Stimulated activated CD4-positive, alpha-beta T cell treated with anti-CD3 and anti-CD28 coated beads, Interleukin-1b, Interleukin-23, amount 100 ng/mL, for 4 hours (primary cell): ENCODE data around the gene PFDN2.
"Not testable (repeated sequence)": the region's sequence is repeated elsewhere in the genome, so short reads cannot be mapped to it uniquely, and the experiment has no call there.

Source experiments
- DNase-seq, 2 donors: peaks; one replicate each; pipeline ENCODE4 v3.0.0-alpha.2; 2020; ENCODE audit warnings: low read depth in 2 of 2

Gene PFDN2

DNA sequence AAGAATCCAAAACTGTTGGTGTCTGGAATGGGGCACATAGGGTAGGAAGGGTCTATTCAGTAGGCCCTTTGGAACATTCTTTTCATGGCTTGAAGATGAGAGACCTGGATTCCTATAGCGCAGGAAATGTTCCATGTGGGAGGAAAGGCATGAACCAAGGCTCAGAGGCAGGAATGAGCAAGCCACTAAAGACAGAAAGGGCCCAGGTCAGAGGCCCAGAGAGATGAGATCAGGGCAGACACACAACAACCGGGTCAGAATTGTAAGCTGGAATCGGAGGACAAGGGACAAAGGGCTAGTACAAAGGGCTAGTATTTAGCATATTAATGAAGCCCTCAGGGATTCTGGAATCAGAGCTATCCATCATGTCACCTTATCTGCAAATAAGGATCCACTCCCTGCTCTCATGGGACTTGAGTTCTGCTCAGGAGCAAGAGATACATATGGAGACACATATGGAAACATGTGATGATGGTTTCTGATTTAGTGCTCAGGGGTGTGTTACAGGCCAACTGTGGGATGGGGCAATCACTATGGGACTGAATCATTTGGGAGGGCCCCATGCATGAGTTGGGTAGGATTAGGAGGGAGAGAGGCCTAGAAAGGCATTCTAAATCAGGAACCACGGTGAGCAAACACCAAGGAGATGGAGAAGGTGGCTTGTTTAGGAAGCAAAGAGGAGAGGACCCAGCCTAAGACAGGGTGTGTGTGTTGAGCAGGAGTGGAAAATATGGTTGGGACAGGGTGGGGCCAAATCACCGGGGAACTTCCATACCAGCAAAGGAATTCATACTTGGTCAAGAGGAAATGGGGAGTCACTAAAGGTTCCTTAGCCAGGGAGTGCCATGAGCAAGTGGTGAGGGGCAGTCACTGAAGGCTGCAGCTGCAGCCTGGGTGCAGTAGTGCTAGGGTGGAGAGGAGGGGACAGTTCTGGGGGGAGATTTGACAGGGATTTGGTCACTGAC, 37.1 kb downstream of the PFDN2 start:
- DNase-seq, result no peak

DNA sequence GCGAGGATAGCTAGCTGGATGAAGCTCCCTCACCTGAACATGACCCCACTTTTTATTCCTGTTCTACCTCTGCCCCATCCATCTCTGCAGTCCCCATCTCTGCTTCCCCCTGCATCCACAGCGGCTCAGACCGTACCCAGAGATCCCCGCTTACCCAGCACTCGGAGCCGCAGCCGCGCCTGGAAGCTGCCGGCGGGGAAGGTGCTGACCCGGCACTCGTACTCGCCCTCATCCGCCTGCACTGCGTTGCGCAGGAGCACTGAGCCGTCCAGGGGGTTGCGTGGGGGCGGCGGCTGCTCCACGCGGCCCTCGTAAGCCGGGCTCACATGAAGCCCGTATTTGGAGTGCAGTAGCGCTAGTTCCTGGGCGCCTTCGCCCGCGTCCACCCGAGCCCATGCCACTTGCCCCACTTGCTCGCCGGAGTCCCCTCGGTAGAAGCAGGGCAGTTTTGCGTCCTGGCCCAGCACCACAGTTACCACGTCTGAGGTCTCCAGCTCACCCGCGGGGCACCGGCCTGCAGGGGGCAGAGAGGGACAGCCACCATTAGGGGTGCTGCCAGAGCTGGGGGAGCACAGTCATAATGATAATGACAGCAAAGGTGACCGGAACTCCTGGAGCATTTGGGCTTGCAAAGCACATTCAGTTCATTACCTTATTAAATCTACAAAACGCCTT, 38.3 kb downstream of the PFDN2 start:
- DNase-seq, result no peak

DNA sequence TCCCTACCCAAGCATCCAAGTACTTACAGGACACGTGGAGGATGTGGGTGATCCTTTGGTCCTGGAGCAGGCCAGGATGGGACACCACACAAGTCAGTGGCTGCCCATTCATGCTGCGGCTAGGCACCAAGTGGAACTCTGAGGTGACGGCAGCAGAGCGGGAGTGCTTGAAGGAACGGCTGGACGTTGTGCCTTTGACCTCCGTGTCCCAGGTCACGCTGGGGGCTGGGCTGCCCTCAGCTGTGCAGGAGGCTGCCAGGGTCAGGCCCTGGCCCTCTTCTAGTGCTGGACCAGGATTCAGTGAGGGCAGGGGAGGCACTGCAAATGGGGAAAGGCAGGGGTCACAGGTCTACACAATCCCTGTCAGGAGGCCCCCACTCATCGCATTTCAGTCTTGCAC, 40.4 kb downstream of the PFDN2 start:
- no peak for DNase-seq

DNA sequence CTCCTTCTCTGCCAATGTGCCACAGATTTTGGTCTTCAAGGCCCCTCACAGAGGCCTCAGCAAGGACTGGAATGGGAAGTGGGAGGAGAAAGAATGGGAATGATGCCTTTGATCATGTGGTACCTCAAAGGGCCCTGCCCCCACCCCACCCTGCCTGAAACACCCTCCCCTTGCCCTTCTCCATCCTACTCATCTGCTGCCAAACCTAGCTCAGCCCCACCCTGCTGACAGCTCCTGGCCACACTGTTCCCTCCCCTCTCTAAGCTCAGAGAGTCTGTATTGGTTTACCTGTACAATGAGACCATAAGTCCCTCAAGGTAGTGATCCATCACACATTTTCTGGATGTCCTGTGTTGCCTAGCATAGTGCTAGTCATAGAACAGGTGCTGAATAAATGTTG, 41.4 kb downstream of the PFDN2 start:
- no peak for DNase-seq

DNA sequence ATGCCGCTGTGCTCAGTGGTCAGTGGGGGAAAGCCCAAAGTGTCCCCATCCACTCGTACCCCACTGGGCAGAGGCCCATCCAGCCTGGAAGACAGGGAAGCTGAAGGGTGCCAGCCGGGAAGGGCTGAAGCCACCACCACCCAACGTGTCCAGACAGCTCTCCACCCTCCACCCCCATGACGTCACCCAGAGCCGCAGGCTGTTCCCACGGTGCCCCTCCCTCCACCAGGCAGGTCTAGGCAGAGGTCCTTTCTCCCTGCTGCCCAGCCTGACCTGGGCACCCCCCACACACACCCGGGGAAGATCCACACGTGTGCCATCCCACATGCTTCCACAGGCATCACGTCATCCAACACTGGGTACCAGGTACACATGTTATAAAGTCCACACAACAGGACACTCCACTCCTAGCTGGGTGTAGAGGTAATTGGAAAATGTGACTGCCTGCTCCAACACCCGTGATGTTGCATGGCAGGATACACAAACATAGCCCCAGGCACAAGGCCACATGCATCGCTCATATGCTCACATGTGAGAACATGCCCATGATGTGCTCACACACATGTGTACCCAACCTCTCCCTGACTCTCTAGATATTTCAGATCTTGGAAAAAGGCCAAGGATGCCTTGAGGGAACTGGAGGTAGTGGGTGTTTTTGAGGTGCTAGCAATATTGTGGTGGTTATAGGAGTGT, 43.0 kb downstream of the PFDN2 start:
- no peak for DNase-seq

DNA sequence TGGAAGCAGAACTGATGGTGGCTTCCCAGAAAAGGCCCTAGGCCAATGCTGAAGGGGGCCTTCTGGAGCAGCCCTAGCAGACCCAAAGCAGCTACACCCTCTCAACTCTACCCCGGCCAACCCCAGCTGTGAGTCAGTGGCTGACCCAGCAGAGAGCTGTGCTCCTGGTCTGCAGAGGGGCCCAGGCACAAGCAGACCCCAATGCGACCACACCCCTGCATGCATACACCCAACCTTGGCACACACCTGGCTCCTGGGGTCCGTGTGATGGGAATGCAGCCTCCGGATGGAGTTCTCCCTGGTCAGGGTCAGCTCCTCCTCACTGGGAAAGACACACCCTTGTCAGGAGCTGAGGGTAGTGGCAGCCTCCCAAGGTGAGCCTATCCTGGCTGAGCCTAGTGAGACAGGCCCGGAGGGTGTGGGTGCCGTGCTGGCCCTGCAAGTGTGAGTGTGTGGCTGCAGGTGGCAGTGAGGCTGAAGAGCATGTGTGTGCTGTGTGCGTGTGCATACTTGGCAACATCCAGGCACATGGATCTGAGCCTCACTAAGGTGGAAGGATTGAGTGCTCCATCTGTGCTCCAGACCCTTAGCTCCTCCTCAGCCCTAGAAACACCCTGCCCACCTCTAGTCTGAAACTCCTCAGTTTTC, 44.2 kb downstream of the PFDN2 start:
- DNase-seq, result no peak

DNA sequence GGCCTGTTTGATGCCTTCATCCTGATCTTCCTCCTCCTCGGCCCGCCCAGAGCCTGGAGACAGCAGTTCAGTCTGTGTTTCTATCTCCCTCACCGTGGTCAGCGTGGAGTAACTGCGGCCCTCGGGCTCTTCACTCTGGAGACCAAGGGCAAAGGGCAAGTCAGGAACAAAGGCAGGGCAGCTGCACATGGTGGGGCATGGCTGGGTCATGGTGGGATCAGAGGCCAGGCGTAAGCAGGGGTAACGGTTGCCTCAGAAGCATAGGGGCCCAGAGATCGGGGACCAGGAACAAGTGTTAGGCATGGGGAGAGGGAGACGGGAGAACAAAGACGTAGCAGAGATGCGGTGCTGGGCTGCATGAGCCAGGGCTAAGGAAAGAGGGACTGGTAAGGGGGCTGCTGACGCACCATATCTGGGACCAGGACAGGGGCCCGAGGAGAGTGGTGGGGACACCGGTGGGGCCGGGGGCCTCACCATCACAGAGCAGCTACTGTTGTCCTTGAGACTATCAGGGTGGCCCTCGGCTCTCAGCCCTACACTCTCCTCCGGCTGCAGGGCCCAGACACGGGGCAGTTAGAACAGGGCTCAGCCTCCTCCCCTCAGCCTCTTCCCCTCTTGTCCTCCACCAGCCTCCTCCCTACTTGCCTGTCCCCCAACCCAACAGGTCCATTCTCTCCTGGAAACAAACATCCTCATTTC, 44.9 kb downstream of the PFDN2 start:
- no peak for DNase-seq

DNA sequence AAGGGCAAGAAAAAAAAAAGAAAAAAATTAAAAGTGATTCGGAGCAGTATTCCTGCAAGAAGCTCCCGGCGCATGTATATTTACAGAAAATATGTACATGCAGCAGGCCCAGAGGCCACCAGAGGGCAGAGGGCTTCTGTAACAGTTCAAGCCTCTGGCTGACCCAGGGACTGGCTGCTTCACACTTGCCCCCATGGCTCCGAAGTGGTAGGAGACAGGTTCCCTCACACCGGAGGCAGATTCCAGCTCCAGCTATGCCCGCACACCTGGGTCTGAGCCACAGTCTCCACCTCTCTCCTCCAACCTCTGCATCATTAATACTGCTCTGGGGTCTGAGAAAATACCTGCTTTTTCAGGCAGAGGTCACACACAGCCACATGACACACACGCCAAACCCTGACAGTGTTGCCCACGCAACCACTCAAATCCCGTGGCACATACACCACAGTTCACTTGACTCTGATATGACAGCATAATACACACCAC, 45.9 kb downstream of the PFDN2 start:
- peak in 1 of 2 donors; percentile 21 for DNase-seq

DNA sequence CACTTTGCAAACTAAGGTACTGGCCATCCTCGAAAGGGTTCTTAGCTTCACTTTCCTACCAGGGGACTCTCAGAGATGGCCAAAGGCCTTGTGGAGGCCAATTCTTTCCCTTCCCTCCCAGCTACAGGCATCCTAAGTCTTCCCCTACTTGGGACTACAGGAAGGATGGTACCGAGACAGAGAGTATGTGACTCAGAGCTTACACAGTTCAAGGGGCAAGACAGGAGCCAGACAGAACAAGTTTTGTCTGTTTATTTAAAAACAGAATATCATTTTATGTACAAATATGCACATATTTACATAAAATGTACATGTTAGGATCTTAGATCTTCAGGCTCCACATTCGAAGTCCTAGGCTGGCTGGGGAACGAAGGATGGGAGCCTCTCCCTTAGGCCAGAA, 47.1 kb downstream of the PFDN2 start:
- no peak for DNase-seq

DNA sequence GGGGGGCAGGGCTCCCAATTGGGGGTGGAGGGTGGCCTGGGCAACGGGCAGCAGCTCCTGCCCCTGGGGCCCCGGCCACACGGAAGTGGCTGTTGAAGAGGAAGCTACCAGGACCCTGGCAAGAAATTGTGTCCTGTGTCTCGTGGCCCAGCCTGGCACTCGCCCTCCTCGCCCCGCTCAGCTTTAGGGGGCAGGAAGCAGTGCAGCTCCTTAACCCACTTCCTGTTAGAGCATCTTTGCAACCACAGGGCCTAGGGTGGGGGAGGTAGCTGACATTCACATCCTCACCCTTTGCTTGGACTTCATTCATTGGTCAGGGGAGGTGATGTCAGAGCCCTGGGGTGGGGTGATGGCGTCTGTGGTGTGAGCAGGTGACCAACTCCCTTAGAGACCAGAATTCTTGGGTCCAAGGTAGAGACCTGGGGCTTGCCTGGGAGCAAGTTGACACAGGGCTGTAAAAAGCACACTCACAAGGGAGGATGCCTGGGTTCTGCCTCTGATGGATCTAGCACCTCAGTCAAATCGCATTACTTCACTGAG, 48.0 kb downstream of the PFDN2 start, which contains the start of gene ARHGAP30:
Gene ARHGAP30, minus strand, starts transcription at position 161 of the 540 bp plus-strand sequence. CDS start 267 bp downstream, outside the sequence.
- DNase-seq, result peak; percentile 50 to 58

DNA sequence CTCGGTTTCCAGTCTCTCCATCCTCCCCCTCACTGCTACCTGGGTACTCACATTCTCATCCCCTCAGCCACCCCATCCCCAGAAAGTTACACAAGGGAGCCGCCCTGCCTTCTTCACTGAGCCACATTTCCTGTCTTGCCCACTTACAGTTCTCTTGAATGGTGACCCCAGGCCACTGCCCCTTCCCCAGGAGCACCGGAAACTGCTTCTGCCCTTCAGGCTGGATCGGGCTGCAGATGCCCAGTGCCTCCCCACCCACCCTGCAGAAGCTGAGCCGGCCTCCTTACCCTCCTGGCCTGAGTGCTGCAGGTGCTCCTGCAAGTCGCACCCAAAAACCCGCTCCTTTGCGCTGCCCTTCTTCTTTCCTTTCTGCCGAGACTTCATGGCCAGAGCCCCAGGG, 48.6 kb downstream of the PFDN2 start:
- DNase-seq, result peak in 1 of 2 donors; percentile 11

DNA sequence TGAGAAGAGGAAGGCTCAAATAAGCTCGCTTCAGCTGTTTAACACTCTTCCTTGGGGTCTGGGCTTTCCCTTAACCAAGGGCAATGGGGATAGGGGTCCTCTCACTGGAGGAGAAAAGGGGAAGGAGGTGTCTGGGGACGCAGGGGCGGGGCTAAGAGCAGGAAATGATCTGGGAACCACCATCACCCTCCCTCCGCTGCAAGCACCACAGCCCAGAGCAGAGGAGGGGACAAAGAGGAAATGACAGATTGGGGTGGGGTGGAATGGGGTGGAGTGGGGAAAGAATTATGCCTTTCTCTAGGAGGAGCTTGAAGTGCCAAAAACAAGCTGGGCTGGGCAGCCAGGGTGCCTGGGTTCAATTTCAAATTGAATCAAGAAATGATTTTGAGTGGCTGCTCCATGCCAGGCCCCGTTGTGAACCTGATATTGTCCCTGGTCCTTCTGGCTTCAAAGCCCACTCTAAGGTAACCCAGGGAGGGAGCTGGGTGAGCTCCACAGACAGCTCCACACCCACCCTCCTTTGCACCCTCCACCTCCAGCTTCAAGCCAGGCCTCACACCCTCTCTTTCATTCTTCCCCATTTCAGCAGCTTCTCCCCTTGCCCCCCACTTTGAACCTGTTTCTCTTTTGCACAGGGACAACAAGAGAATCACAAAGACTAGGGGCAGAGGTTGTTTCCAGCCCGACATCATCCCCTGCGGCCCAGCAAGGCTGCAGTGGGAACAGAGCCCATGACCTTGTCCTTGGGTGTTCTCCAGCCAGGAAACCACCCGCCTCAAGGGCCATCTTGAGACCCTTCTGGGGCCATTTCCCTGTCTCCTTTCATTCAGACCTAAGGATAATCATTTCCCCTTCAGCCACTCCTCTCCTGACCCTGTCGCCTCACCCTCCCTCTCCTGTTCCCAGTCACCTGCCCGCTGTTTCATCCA, 49.3 kb downstream of the PFDN2 start:
- DNase-seq, result peak; percentile 60 to 61

DNA sequence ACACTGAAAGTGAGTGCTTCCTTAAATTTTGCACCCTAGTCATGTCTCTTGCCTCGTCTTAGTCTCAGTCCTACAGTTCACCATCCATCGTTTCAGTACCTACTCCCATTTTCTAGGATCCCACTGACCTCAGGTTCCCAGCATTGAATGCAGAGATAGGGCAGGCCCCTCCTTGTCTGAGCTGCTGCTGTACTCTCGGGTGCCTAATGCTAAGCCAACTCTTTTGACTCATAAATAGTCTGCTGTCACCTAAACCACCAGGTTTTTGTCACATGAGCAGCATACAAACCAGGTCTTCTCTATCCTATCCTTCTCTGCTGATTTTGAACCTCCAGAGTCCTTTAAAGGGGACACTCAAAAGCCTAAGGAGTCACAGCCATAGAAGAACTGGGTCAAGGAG, 51.1 kb downstream of the PFDN2 start:
- DNase-seq, result no peak

DNA sequence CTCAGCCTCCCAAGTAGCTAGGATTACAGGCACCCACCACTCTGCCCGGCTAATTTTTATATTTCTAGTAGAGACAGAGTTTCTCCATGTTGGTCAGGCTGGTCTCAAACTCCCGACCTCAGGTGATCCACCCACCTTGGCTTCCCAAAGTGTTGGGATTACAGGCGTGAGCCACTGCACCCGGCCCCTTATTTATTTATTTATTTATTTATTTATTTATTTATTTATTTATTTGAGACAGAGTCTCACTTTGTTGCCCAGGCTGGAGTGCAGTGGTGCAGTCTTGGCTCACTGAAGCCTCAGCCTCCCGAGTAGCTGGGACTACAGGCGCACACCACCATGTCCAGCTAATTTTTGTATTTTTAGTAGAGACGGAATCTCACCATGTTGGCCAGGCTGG, 52.2 kb downstream of the PFDN2 start:
- not testable (repeated sequence) for DNase-seq

DNA sequence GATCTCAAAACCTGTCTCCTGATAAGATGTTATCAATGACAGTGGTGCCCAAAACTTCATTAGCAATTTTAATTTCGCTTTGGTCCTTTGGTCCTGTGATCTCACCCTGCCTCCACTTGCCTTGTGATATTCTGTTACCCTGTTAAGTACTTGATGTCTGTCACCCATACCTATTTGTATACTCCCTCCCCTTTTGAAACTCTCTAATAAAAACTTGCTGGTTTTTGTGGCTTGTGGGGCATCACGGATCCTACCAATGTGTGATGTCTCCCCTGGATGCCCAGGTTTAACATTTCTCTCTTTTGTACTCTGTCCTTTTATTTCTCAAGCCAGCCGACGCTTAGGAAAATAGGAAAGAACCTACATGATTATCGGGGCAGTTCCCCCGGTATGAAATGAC, 53.9 kb downstream of the PFDN2 start:
- not testable (repeated sequence) for DNase-seq

DNA sequence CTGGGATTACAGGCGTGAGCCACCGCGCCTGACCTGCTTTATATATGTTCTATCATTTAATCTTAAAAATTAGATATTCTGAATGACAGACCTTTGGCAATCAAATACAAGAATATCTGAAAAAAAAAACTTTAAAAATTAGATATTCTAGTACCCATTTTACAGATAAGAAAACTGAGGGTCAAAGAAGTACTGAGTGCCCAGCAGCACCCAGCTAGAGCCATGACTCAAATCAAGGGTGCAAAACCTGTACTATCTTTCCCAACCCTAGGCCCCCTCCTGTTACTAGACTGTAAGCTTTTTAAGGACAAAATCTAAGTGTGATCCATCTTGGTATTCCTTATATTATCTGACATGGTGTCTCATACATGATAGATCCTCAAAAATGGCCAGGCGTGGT, 56.4 kb downstream of the PFDN2 start:
- DNase-seq, result no peak

DNA sequence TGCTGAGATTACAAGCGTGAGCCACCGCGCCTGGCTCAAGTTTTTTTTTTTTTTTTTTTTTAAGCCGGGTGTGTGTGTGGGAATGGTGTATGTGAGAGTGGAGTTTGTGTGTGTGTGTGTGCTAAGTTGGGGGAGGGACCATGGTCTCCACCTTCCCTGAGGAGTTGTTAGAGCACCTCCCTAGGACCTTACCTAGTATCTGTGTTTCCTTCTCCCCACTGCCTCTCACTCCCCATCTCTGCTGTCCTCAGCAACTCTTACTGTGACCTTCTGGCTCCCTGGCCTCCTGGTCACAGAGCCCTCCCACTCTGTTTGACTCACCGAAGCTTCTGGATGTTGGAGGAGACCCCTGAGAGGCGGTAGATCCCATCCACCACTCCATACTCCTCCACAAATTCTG, 58.5 kb downstream of the PFDN2 start:
- no peak for DNase-seq

DNA sequence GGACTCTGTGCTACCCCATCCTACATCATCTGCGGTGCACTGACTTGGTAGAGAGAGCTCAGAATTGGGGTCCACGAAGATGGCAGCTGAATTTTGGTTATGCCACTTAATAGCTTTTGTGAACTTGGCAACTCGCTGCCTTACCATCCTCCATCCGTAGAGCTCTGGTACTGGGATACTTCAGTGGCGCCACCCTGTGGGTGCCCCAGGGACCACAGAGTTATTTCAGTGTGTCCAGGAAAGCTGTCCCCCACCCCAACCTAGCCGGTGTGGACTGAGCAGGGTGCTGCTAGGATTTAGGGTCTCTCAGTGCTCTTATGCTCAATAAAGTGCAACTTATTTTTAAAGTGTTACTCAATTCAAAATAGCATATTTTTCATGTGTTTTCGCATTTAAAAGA, 63.0 kb downstream of the PFDN2 start:
- DNase-seq, result no peak

DNA sequence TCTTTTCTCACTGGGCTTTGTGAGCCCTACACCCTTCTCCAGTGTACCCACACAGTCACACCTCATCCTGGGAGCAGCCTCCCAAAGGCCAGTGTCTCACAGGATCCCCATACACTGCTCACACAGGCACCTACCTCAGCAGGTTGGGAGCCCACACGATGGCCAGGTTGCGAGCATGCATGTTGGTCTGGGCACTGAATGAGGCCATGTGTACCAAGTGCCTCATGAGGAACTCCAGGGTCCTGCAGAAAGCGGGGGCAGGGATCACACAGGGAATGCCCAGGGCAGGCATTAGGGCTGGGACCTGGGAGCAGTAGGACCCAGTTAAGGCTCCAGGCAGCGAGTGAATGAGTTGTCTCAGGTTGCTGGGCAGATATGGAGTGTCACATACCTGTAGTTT, 63.6 kb downstream of the PFDN2 start:
- no peak for DNase-seq

DNA sequence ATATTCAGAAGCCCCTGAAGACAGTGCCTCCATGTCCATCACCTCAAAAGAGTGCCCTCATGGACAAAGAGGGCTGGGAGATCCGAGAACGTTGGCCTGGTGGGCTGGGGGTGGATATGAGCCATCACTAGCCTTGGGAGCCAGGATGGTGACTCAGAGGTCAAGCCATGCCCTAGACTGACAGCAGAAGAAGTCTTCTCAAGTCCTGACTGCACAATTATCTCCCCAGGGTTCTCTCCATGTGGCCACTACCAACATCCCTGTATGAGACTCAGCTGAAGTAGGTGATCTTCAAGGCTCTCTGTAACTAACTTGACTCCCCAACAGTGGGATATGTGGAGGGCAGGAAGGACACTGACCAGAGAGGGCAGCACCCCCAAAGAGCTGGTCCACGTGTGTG, 64.9 kb downstream of the PFDN2 start:
- no peak for DNase-seq
